ENCODE data around the gene KLHDC4. TPM values are rescaled to one million over a fixed set of nuclear protein-coding genes. Genes with fewer than 3 reads are reported as not detected.

The KLHDC4 gene
- total and polyA plus RNA-seq, 2 of the 4 experiments (the other 2 are of a cell fraction): 13.6 to 19.0 TPM

DNA sequence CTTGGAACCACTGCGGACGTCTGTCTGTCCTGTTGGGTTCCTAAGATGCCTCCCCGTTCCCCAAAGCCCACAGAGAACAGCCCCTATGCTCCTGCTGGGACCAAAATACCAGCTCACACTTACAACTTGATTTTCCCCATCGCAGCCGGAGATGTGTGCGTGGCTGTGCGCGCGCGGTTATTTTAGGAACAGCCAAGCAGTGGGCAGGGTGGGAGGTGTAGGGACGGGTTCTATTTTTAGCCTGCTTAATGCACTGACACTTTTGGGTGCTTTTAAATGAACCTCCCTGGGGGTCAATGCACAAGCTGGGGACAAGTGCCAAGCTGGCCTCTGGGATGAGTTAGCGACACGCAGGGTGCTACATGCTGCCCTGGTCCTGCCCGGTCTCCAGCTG lies 74.1 kb downstream of the KLHDC4 start:
- ATAC-seq (ENCODE audit: low read depth): no peak

More for the DNA sequence above, 74.1 kb downstream of the KLHDC4 start:
- no peak for DNase-seq
- no peak overlapping the region for H3K4ac ChIP-seq (ENCODE audit: low read depth, low read length)
- H3K79me1 ChIP-seq (ENCODE audit: low read depth in 1 of 2, low read length in 2 of 2): no peaks in the 10 kb centered on the region
- ChIA-PET POLR2A (ENCODE audit: unreplicated experiment) (no interaction called here), CTCF (no interaction called here)
- no peak overlapping the region for H3K14ac ChIP-seq (replicated peaks; ENCODE audit: low read depth, low read length)
- peaks cover 2% of the 10 kb centered on the region; the same call in 1 of the 2 replicates for H3K27me3 ChIP-seq (ENCODE audit: control insufficient read depth, insufficient read depth, low read length)
- H4K5ac ChIP-seq (ENCODE audit: low read depth, low read length): no peak overlapping the region
- no peaks in the 10 kb centered on the region for H3K9me1 ChIP-seq (ENCODE audit: insufficient read depth, low read length)
- H3K18ac ChIP-seq (ENCODE audit: low read depth, low read length): no peak overlapping the region
- dilution Hi-C loops (cut with HindIII; ENCODE audit: low sequenced_read_pairs, unreplicated experiment) (no loop called here), intact Hi-C loops (cut with micrococcal nuclease) (no loop called here), in situ Hi-C loops (cut with MboI; ENCODE audit: low sequenced_read_pairs) (no loop called here)
- H2AK9ac ChIP-seq (replicated peaks; ENCODE audit: low read depth, low read length, poor library complexity): no peak overlapping the region
- no peak overlapping the region for H2BK20ac ChIP-seq (ENCODE audit: low read depth, low read length)
- H3K23ac ChIP-seq (ENCODE audit: low read depth, low read length): no peak overlapping the region
- no peak overlapping the region for H4K91ac ChIP-seq (ENCODE audit: insufficient read depth, low read depth, low read length)
- H4K8ac ChIP-seq (ENCODE audit: low read depth in 2 of 2, low read length in 2 of 2): no peak overlapping the region
- no peaks in the 10 kb centered on the region for H3K4me1 ChIP-seq (ENCODE audit: control insufficient read depth, insufficient read depth, low read length)
- H3K4me3 ChIP-seq (ENCODE audit: insufficient read depth, low read depth, low read length): no peak overlapping the region
- H2AK5ac ChIP-seq (ENCODE audit: low read depth, low read length): no peak overlapping the region
- H3K4me2 ChIP-seq (ENCODE audit: low read depth, low read length): no peak overlapping the region
- WGBS, 2 experiments (ENCODE audit: extremely low coverage in 2 of 2, insufficient read length in 1 of 2): no CpG with 5 or more reads among the region's 14 CpGs
- no peak for TF ChIP-seq MAFK (IDR thresholded peaks at IDR 0.05; ENCODE audit: low read depth, low read length)
- no peak for TF ChIP-seq BHLHE40 (IDR thresholded peaks at IDR 0.05; ENCODE audit: low read depth, low read length)
- TF ChIP-seq, protein P1, sequence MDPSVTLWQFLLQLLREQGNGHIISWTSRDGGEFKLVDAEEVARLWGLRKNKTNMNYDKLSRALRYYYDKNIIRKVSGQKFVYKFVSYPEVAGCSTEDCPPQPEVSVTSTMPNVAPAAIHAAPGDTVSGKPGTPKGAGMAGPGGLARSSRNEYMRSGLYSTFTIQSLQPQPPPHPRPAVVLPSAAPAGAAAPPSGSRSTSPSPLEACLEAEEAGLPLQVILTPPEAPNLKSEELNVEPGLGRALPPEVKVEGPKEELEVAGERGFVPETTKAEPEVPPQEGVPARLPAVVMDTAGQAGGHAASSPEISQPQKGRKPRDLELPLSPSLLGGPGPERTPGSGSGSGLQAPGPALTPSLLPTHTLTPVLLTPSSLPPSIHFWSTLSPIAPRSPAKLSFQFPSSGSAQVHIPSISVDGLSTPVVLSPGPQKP (IDR thresholded peaks at IDR 0.05; ENCODE audit: borderline replicate concordance, low read depth, low read length): no peak
- no peak for TF ChIP-seq USF2 (IDR thresholded peaks at IDR 0.05; ENCODE audit: low read depth, low read length)
- no peak for TF ChIP-seq RCOR1 (IDR thresholded peaks at IDR 0.05; ENCODE audit: insufficient replicate concordance, low read length)
- no peak for TF ChIP-seq RAD21 (IDR thresholded peaks at IDR 0.05; ENCODE audit: low read length)
- TF ChIP-seq FOS (IDR thresholded peaks at IDR 0.05; ENCODE audit: low read depth, low read length): no peak
- no peak overlapping the region for H2AFZ ChIP-seq (replicated peaks; ENCODE audit: low read length, poor library complexity)
- no TSS peak for BruUV-seq (replicated peaks)
- H2BK120ac ChIP-seq (ENCODE audit: low read depth, low read length): no peak overlapping the region
- no peak overlapping the region for H2BK5ac ChIP-seq (ENCODE audit: low read depth, low read length, poor library complexity, severe bottlenecking)
- H3K9ac ChIP-seq (ENCODE audit: low read depth, low read length): no peak overlapping the region
- H3K36me3 ChIP-seq (ENCODE audit: control insufficient read depth, insufficient read depth, low read length): peaks cover 2% of the 10 kb centered on the region; the same call in 1 of the 2 replicates
- 0 out of 2 replicates have a peak, but pooled peaks cover 3% of the 10 kb centered on the region for H4K20me1 ChIP-seq (ENCODE audit: insufficient read depth, low read length)
- no peak overlapping the region for H2BK15ac ChIP-seq (ENCODE audit: low read depth, low read length)
- H3K27ac ChIP-seq (ENCODE audit: insufficient read depth, low read length): no peak overlapping the region
- no peaks in the 10 kb centered on the region for H3K9me3 ChIP-seq (ENCODE audit: control insufficient read depth, insufficient read depth, low read length)
- no peak overlapping the region for H3K56ac ChIP-seq (ENCODE audit: extremely low read depth, insufficient read depth, low read length)

All from IMR-90 (cell line).